GM13977 (cell line): ENCODE data around the gene ZNF232.
"Not testable (repeated sequence)": the region's sequence is repeated elsewhere in the genome, so short reads cannot be mapped to it uniquely, and the experiment has no call there.

ENCODE experiments used
- DNase-seq: peaks from one replicate; pipeline ENCODE4 v3.0.0; 2012; ENCODE audit warnings: low spot score
- CTCF ChIP-seq: IDR thresholded peaks from 2 replicates; pipeline ENCODE4 v1.5.1; 2012; ENCODE audit warnings: mild to moderate bottlenecking, control low read depth; ENCODE audit not compliant: insufficient read depth; ENCODE audit errors: extremely low read depth, missing control alignments
- in situ Hi-C: fragments of 300-500 bp; cut with MboI; formaldehyde crosslinking; loops from one replicate; pipeline ENCODE4 v1.12.0; 2022; ENCODE audit warnings: low sequenced_read_pairs, low pct_unique_long_range_greater_than_20kb, mixed read lengths, inconsistent platforms; ENCODE audit not compliant: unreplicated experiment

Gene ZNF232

GRCh38 chr17:5128905-5129535 lies 17.3 kb upstream of the ZNF232 start:
- DNase-seq: no peak
- in situ Hi-C loops: no loop called here
- TF ChIP-seq CTCF: no peak

DNA sequence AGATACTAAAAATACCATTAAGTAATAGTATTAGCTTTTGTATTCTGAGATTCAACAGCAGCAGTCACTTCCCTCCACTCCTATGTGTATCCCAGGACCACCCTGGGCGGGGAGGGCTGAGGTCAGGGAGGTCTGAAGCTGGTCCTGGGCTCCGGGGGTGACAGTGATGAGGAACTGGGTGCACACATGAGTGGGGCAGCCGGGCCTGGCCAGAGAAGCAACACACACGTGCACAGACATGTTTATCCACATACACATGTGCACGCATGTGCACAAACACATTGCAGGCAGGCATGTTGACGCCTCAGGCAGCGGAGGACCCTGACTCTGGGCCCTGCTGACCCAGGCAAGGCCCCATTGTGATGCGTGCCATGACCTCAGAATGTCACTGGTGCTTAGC lies 16.7 kb upstream of the ZNF232 start:
- DNase-seq: not testable (repeated sequence)

GRCh38 chr17:5127910-5128309 lies 16.2 kb upstream of the ZNF232 start:
- in situ Hi-C loops: no loop called here
- TF ChIP-seq CTCF: no peak
- DNase-seq: no peak

More for the DNA sequence above, 16.7 kb upstream of the ZNF232 start:
- in situ Hi-C loops: not testable (repeated sequence)

DNA sequence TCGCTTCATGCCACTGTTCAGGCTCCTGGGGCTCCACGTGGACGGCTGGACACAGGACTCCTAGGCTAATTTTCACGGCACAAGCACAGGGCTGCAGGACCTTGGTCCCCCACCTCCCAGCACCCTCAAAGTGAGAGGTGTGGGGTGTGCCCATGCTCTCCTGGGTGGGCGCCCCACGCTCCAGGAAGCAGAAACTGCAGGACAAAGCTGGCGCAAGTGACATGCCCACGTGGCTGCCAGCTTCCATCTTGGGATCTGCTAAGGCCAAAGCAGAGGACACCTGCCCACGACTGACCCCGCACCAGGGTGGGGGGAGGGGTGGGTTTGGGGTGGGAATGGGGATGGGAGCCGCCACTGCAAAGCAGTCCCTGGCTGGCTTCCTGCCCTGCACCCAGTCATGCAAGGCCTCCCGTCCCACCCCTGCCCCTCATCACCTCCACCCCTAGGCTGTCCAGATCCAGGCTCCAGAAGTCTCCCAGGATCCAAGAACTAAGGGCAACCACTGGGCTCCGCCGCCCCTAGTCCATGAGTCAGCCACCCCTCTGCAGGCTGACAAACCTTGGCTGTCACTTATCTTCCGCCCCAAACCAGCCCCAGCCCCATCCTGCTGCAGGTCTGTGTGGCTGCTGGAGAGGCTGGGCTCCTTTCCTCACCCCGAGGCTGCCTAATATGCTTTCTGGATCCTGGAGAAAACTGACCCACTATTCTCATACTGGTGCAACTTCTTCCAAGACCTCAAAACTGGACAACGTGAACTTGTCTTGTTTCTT lies 15.2 kb upstream of the ZNF232 start:
- in situ Hi-C loops: no loop called here
- no peak for TF ChIP-seq CTCF
- no peak for DNase-seq

DNA sequence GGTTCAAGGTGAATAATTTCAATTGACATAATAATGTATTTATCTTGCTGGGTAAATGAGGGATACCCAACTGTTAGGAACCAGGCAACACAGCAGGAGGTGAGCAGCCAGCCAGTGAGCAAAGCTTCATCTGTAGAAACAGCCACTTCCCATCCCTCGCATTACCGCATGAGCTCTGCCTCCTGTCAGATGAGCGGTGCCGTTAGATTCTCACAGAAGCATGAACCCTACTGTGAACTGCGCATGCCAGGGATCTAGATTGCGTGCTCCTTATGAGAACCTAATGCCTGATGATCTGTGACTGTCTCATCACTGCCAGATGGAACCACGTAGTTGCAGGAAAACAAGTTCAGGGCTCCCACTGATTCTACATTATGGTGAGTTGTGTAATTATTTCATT lies 13.2 kb upstream of the ZNF232 start:
- DNase-seq, in situ Hi-C loops: not testable (repeated sequence)

DNA sequence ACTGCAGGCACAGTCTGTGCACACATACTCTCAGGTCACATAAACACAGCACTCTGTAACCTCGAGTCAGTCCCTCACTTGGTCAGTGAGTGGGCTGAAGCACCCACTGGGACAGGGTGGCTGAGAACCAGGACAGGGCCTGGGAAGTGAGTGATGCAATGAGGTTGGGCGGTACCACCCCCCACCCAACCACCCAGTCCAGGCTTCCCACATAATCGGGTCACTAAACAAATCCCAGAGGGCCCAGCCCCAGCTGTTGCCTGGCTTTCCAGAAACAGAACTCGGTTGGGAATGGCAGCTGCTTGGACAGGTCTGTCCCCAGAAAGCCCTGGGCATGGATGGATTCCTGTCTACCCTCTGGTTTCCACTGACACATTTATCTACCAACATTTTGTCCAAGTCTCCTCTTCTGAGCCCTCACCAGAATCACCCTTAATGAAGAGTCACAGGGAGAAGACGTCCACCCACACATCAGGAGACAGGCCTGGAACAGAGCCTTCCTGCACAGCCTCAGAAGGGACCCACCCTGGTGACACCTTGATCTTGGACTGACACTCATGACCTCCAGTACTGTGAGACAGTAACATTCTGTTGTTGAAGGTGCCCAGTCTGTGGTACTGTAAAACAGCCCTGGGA lies 12.6 kb upstream of the ZNF232 start:
- DNase-seq, in situ Hi-C loops: not testable (repeated sequence)

DNA sequence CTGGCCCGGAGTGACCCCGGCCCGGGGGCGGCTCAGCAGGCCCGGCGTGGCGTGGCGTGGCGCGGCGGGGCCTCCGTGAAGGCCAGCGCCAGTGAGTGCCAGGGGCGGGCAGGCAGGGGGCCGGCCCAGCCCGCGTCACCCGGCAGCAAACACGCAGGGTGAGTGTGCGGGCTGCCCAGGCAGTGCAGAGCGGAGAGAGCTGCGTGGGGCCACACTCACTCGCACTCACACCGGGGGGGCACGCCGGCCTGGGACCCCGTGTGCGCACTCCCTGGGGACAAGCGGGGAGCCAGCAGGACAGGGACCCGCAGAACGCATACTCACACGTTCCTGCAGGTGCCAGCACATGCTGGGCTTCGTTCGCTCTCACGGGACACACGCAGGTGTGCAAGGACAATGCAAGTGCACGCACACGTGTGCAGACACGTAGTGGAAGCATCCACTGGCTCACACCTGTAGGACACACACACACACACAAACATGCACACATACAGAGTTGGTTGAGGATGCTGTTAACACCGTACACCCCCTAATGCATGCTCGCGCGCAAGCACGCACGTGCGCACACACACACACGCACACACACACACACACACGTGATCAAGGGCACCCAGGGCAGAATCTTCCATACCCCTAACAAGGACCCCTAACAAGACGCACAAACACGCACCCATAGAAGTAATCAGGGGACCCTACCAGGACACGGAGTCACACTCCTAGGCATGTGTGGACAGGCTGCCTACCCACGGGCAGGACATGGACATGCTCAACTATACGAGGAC lies 11.9 kb upstream of the ZNF232 start:
- DNase-seq: no peak
- in situ Hi-C loops: no loop called here
- TF ChIP-seq CTCF: no peak
